Muscle of back (tissue), 10 donors: ENCODE measurements around the gene ZNF385B. TPM values are rescaled to one million over a fixed set of nuclear protein-coding genes. Genes with fewer than 3 reads are reported as not detected.

Source experiments
- polyA plus RNA-seq, 10 donors: library from polyadenylated mRNA; unstranded; fragments of 120-200 nt; gene quantifications; one replicate each; pipeline ENCODE4 v1.2.1, GENCODE V29; 2013; ENCODE audit not compliant: insufficient read length in 10 of 10

Gene ZNF385B
- polyA plus RNA-seq, 10 donors: 6.6 to 28.8 (median 12.3) TPM

Other genes with a start within 250 kb of the ZNF385B start
- 10 to 100 TPM; 19.0 to 25.3 (median 22.9) TPM for gene CWC22, start 145.7 kb upstream of the ZNF385B start, polyA plus RNA-seq